Neural cell (in vitro differentiated cells): ENCODE data around the gene NUDCD3. TPM values are rescaled to one million over a fixed set of nuclear protein-coding genes. Genes with fewer than 3 reads are reported as not detected.

ENCODE experiments used
- H2AFZ ChIP-seq: fragments of 200-600, 300-800 bp; sonication (generic), shearing (Covaris generic); 2 replicates; pipeline ENCODE4 v1.6.0; 2014; ENCODE audit warnings: low read depth, mild to moderate bottlenecking, antibody characterized with exemption, low read length, moderate library complexity
- H3F3A ChIP-seq: fragments of 200-600 bp; shearing (Covaris generic); 2 replicates; pipeline ENCODE4 v1.6.1; 2016; ENCODE audit warnings: mild to moderate bottlenecking, moderate library complexity, mixed read lengths, antibody characterized with exemption, low read length; ENCODE audit not compliant: insufficient read depth, poor library complexity, severe bottlenecking
- H3K27ac ChIP-seq: fragments of 200-600, 300-800 bp; sonication (generic), shearing (Covaris generic); 2 replicates; pipeline ENCODE4 v1.5.1; 2014; ENCODE audit warnings: mild to moderate bottlenecking, low read length, moderate library complexity
- H3K27me3 ChIP-seq: fragments of 300-800, 200-600 bp; sonication (generic), shearing (Covaris generic); 2 replicates; pipeline ENCODE4 v1.6.0; 2014; ENCODE audit warnings: mild to moderate bottlenecking, low read depth, low read length, moderate library complexity; ENCODE audit not compliant: insufficient read depth
- H3K36me3 ChIP-seq: fragments of 300-800, 200-600 bp; sonication (generic), shearing (Covaris generic); 2 replicates; pipeline ENCODE4 v1.5.1; 2014; ENCODE audit warnings: mild to moderate bottlenecking, antibody characterized with exemption, low read length, moderate library complexity; ENCODE audit not compliant: insufficient read depth
- H3K4me2 ChIP-seq: fragments of 300-800, 200-600 bp; sonication (generic), shearing (Covaris generic); 2 replicates; pipeline ENCODE4 v1.6.0; 2014; ENCODE audit warnings: mild to moderate bottlenecking, low read length
- H3K4me3 ChIP-seq: fragments of 300-800, 200-600 bp; sonication (generic), shearing (Covaris generic); 2 replicates; pipeline ENCODE4 v1.5.1; 2014; ENCODE audit warnings: mild to moderate bottlenecking, low read length, moderate library complexity
- H3K79me2 ChIP-seq: fragments of 200-600 bp; shearing (Covaris generic); replicated peaks from 2 replicates; pipeline ENCODE4 v1.6.0; 2014; ENCODE audit warnings: mild to moderate bottlenecking, low read length, moderate library complexity; ENCODE audit not compliant: insufficient read depth
- H3K9ac ChIP-seq: fragments of 300-800, 200-600 bp; sonication (generic), shearing (Covaris generic); 2 replicates; pipeline ENCODE4 v1.6.1; 2016; ENCODE audit warnings: mild to moderate bottlenecking, low read length, mixed read lengths
- H3K9me2 ChIP-seq: fragments of 200-600 bp; shearing (Covaris generic); 2 replicates; pipeline ENCODE4 v1.6.1; 2016; ENCODE audit warnings: mild to moderate bottlenecking, low read length, mixed read lengths; ENCODE audit not compliant: insufficient read depth
- H3K9me3 ChIP-seq: fragments of 200-600, 300-800 bp; sonication (generic), shearing (Covaris generic); 2 replicates; pipeline ENCODE4 v1.6.1; 2016; ENCODE audit warnings: mild to moderate bottlenecking, mixed run types, low read length, moderate library complexity, mixed read lengths
- H4K20me1 ChIP-seq: fragments of 200-600 bp; shearing (Covaris generic); 2 replicates; pipeline ENCODE4 v1.6.1; 2016; ENCODE audit warnings: mild to moderate bottlenecking, mixed run types; ENCODE audit not compliant: insufficient read depth
- CTCF ChIP-seq: fragments of 450-650 bp; IDR thresholded peaks from 2 replicates; pipeline ENCODE4 v1.5.1; 2014; ENCODE audit warnings: antibody characterized with exemption, mild to moderate bottlenecking, moderate library complexity; ENCODE audit not compliant: poor library complexity, severe bottlenecking
- EP300 ChIP-seq: fragments of 450-650 bp; conservative IDR thresholded peaks from 2 replicates; pipeline ENCODE4 v1.6.1; 2014; ENCODE audit warnings: antibody characterized with exemption, mild to moderate bottlenecking, moderate library complexity; ENCODE audit not compliant: poor library complexity, severe bottlenecking
- EZH2 ChIP-seq: fragments of 200-600, 300-800 bp; shearing (Covaris generic), sonication (generic); IDR thresholded peaks from 2 replicates; pipeline ENCODE4 v1.6.1; 2014; ENCODE audit warnings: antibody characterized with exemption, low read length, borderline replicate concordance, mild to moderate bottlenecking; ENCODE audit not compliant: insufficient read depth, poor library complexity, severe bottlenecking
- MXI1 ChIP-seq: fragments of 450-650 bp; conservative IDR thresholded peaks from 2 replicates; pipeline ENCODE4 v1.6.1; 2014; ENCODE audit warnings: antibody characterized with exemption, mild to moderate bottlenecking; ENCODE audit not compliant: poor library complexity, severe bottlenecking
- POLR2AphosphoS5 ChIP-seq: IDR thresholded peaks from 2 replicates; pipeline ENCODE4 v1.6.1; 2012
- RAD21 ChIP-seq: fragments of 450-650 bp; conservative IDR thresholded peaks from 2 replicates; pipeline ENCODE4 v1.6.1; 2014; ENCODE audit warnings: antibody characterized with exemption, mild to moderate bottlenecking, moderate library complexity
- REST ChIP-seq: IDR thresholded peaks from 2 replicates; pipeline ENCODE4 v1.6.1; 2012; ENCODE audit warnings: borderline replicate concordance
- SMC3 ChIP-seq: fragments of 450-650 bp; conservative IDR thresholded peaks from 2 replicates; pipeline ENCODE4 v1.6.1; 2014; ENCODE audit warnings: antibody characterized with exemption, mild to moderate bottlenecking, moderate library complexity; ENCODE audit not compliant: poor library complexity
- TAF1 ChIP-seq: IDR thresholded peaks from 2 replicates; pipeline ENCODE4 v1.6.1; 2012; ENCODE audit warnings: low read depth
- polyA plus RNA-seq: library from polyadenylated mRNA; depleted of rRNA; stranded (reverse); fragments of >200 nt; gene quantifications from 2 replicates; pipeline ENCODE4 v1.2.3, GENCODE V29; 2014

The NUDCD3 gene
- polyA plus RNA-seq, 1 donor from 2014 or later = 69.9 TPM

GRCh38 chr7:44505595-44505994 lies 15.1 kb upstream of the NUDCD3 start:
- H2AFZ ChIP-seq = no peak overlapping the region
- H4K20me1 ChIP-seq = no peaks in the 10 kb centered on the region
- H3K27ac ChIP-seq = no peak overlapping the region
- no peaks in the 10 kb centered on the region for H3K36me3 ChIP-seq
- H3K79me2 ChIP-seq = no peaks in the 10 kb centered on the region
- H3K9me2 ChIP-seq = no peaks in the 10 kb centered on the region
- no peak overlapping the region for H3K4me3 ChIP-seq
- H3K4me2 ChIP-seq = no peak overlapping the region
- TF ChIP-seq EZH2 (no peak), CTCF (no peak), TAF1 (no peak), RAD21 (no peak), POLR2AphosphoS5 (no peak), REST (no peak), SMC3 (no peak), MXI1 (no peak), EP300 (no peak)
- H3K9ac ChIP-seq = no peak overlapping the region
- H3F3A ChIP-seq = no peaks in the 10 kb centered on the region
- H3K9me3 ChIP-seq = no peaks in the 10 kb centered on the region
- H3K27me3 ChIP-seq = no peaks in the 10 kb centered on the region

- Histone ChIP-seq H3K9ac (no peak overlapping the region), H3K4me3 (no peak overlapping the region), H4K20me1 (no peaks in the 10 kb centered on the region), H3K27me3 (peaks cover 6% of the 10 kb centered on the region), H3K4me2 (no peak overlapping the region), H3K36me3 (no peaks in the 10 kb centered on the region), H3K79me2 (no peaks in the 10 kb centered on the region), H3K9me2 (no peaks in the 10 kb centered on the region), H3K9me3 (no peaks in the 10 kb centered on the region), H2AFZ (no peak overlapping the region), H3F3A (no peaks in the 10 kb centered on the region), H3K27ac (no peak overlapping the region)
- TF ChIP-seq EP300 (no peak), EZH2 (no peak), CTCF (no peak)
Observed at GRCh38 chr7:44498230-44498954, 7.9 kb upstream of the NUDCD3 start.
